ENCODE data around the gene DDX41. TPM values are rescaled to one million over a fixed set of nuclear protein-coding genes. Genes with fewer than 3 reads are reported as not detected.
A peak's percentile ranks its signal among the peaks of the same experiment; 100 is the strongest.

Gene DDX41
- total and polyA plus RNA-seq, 12 donors, result 19.7 to 55.7 (median 30.4) TPM

- 85 to 87% methylated on average over 5 of the region's 5 CpGs for WGBS, 2 donors
- no peak for TF ChIP-seq CTCF (IDR thresholded peaks at IDR 0.05)
- Histone ChIP-seq H3K9me3 (no peaks in the 10 kb centered on the region), H3K27me3 (no peaks in the 10 kb centered on the region), H3K27ac (peak overlapping the region in 8 of 10 donors; percentile 85 to 98 (median 96)), H3K36me3 (peaks cover 0 to 60% (median 30%) of the 10 kb centered on the region in 9 donors), H3K4me3 (peak overlapping the region in 1 of 10 donors; percentile 91), H3K4me1 (peaks cover 15 to 66% (median 52%) of the 10 kb centered on the region in 9 donors)
- intact Hi-C loops (cut with DNase I), result loop anchor here in 1 of 10 donors (10.0 kb wide), 1 partner anchor 179 kb away; the partner anchor contains the start of gene MXD3
- ATAC-seq (no peak), DNase-seq (no peak)
Observed at GRCh38 chr5:177493795-177494345, 22.9 kb downstream of the DDX41 start.

GRCh38 chr5:177492841-177493240 is 23.9 kb downstream of the DDX41 start:
- Histone ChIP-seq H3K4me1 (peaks cover 15 to 56% (median 45%) of the 10 kb centered on the region in 9 donors), H3K36me3 (peaks cover 2 to 70% (median 41%) of the 10 kb centered on the region in 9 donors), H3K27me3 (no peaks in the 10 kb centered on the region), H3K4me3 (no peak overlapping the region), H3K9me3 (no peaks in the 10 kb centered on the region), H3K27ac (peak overlapping the region in 7 of 10 donors; percentile 1 to 97 (median 85))
- intact Hi-C loops (cut with DNase I), result loop anchor here in 1 of 10 donors (10.0 kb wide), 1 partner anchor 178 kb away; the partner anchor contains the start of gene MXD3
- 52 to 62% methylated on average over 7 of the region's 7 CpGs for WGBS, 2 donors
- ATAC-seq (no peak), DNase-seq (no peak)
- no peak for TF ChIP-seq CTCF (IDR thresholded peaks at IDR 0.05)

DNA sequence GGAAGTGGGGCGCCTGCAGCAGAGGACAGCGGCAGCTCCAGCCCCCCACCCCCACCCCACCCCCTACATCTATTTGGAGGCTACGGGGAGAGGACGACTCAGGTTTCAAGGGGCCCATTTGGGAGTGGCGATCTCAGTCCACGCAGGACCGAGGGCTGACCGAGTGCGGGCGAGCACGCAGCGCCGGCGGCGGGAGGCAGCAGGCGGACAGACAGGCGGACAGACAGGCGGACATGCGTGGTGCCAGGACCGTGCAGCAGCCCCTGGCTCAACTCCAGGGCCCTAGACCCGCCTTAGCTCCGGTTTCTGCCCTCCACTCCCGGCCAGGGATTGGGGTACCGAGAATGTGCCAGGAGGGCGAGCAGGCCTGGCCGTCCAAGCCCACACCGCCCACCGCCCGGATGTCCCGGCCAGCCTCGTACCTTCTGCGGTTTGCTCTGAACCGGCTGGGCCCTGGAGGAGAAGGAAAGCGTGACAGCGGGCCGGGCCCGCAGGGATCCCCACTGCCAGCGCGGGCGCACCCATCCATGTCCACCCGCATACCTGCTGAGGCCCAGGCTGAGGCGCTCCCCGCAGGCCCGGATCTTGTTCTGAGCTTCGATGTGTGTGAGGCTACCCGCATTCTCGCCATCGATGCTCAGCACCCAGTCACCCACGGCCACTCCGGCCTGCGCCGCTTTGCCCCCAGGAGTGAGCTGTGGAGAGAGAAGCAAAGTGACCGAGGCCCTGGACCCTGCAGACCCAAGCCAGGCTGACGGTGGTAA is 24.6 kb downstream of the DDX41 start:
- Histone ChIP-seq H3K4me1 (peaks cover 15 to 54% (median 44%) of the 10 kb centered on the region in 9 donors), H3K27me3 (no peaks in the 10 kb centered on the region), H3K36me3 (peaks cover 4 to 77% (median 47%) of the 10 kb centered on the region in 9 donors), H3K9me3 (no peaks in the 10 kb centered on the region), H3K27ac (peak overlapping the region in 3 of 10 donors; percentile 95 to 97 (median 97)), H3K4me3 (no peak overlapping the region)
- no peak for DNase-seq
- ATAC-seq, result no peak
- WGBS, 2 donors, result 93% methylated on average over 53 to 54 of the region's 54 CpGs
- intact Hi-C loops (cut with DNase I), result loop anchor here in 1 of 10 donors (10.0 kb wide), 1 partner anchor 177 kb away; the partner anchor contains the start of gene MXD3
- no peak for TF ChIP-seq CTCF (IDR thresholded peaks at IDR 0.05)

DNA sequence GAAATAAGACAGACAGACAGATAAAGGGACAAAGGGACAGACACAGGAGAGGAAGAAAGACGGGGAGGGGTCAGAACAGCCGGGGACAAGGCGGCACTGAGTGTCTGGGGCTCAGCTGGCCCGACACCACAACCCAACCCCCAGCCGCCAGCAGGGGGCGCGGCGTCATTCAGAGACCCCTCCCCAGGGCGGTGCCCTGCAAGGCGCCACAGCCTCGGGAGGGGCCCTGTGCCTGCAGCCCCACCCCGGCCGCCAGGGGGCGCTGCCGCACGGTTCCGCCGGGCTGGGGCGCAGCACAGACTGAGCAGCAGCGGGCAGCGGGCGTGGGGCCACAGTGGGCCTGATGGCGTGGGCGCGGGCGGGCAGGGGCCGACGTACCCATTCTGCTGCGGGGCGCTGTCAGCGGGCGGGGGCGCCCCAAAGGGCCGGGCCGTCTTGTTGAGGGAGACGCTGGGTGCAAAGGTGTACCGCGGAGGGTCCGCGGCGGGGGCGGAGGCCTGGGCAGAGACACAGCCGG is 25.3 kb downstream of the DDX41 start:
- no peak overlapping the region for H3K4me3 ChIP-seq
- DNase-seq, result no peak
- whole genome bisulfite sequencing, 2 donors, result 65 to 70% methylated on average over 41 to 43 of the region's 43 CpGs
- peak; percentile 48 to 72 (median 61) for TF ChIP-seq CTCF (IDR thresholded peaks at IDR 0.05)
- peaks cover 14 to 52% (median 43%) of the 10 kb centered on the region in 9 donors for H3K4me1 ChIP-seq
- peak overlapping the region in 1 of 10 donors; percentile 9 for H3K27ac ChIP-seq
- no peaks in the 10 kb centered on the region for H3K9me3 ChIP-seq
- H3K27me3 ChIP-seq, result no peaks in the 10 kb centered on the region
- intact Hi-C loops (cut with DNase I), result loop anchor here in 1 of 10 donors (10.0 kb wide), 1 partner anchor 177 kb away; the partner anchor contains the start of gene MXD3
- peak in 1 of 8 donors; percentile 1 for ATAC-seq
- H3K36me3 ChIP-seq, result peaks cover 4 to 83% (median 50%) of the 10 kb centered on the region in 9 donors
